PC-3 (cell line): ENCODE results near the gene CASP6. TPM values are rescaled to one million over a fixed set of nuclear protein-coding genes. Genes with fewer than 3 reads are reported as not detected.

Experiments used
- ATAC-seq: fragments of 200-7000 bp; cut with Tn5 transposase; 2 replicates; pipeline ENCODE4 v1.9.1; 2020; ENCODE audit warnings: mild to moderate bottlenecking, moderate library complexity
- BruUV-seq: library from RNA; stranded (reverse); fragments of 400-500 nt; replicated peaks from 2 replicates; lab custom pipeline; 2021; lab: Mats Ljungman, UMichigan
- CTCF ChIA-PET: fragments of 300-600 bp; sonication (Branson Sonifier 250); formaldehyde crosslinking; loops from one replicate; lab custom pipeline; 2022; ENCODE audit warnings: antibody characterized with exemption; lab: Charles Lee
- POLR2A ChIA-PET: fragments of 300-600 bp; sonication (Branson Sonifier 250); formaldehyde crosslinking; loops from one replicate; lab custom pipeline; 2022; ENCODE audit warnings: antibody characterized with exemption; ENCODE audit not compliant: unreplicated experiment; lab: Charles Lee
- DNase-seq: peaks from one replicate; pipeline ENCODE4 v3.0.0-alpha.2; 2015
- H2AFZ ChIP-seq: fragments of 300-600 bp; sonication (generic); 2 replicates; pipeline ENCODE4 v1.6.0; 2016; ENCODE audit warnings: antibody characterized with exemption, low read length
- H3F3A ChIP-seq: fragments of 300-600 bp; sonication (generic); one replicate; pipeline ENCODE4 v1.6.0; 2017; ENCODE audit warnings: antibody characterized with exemption, low read length, control low read depth, mild to moderate bottlenecking; ENCODE audit not compliant: unreplicated experiment
- H3K27ac ChIP-seq: fragments of 300-600 bp; sonication (generic); 2 replicates; pipeline ENCODE4 v1.5.1; 2016; ENCODE audit warnings: mild to moderate bottlenecking, low read length
- H3K27me3 ChIP-seq: fragments of 300-600 bp; sonication (generic); 2 replicates; pipeline ENCODE4 v1.6.1; 2016; ENCODE audit warnings: low read length, mixed read lengths
- H3K36me3 ChIP-seq: fragments of 300-600 bp; sonication (generic); 2 replicates; pipeline ENCODE4 v1.6.1; 2016; ENCODE audit warnings: low read depth, mixed run types, low read length, mixed read lengths
- H3K4me1 ChIP-seq: fragments of 300-600 bp; sonication (generic); 2 replicates; pipeline ENCODE4 v1.5.1; 2016; ENCODE audit warnings: low read length; ENCODE audit not compliant: insufficient read depth
- H3K4me2 ChIP-seq: fragments of 300-600 bp; sonication (generic); 2 replicates; pipeline ENCODE4 v1.6.0; 2016; ENCODE audit warnings: low read length
- H3K4me3 ChIP-seq: fragments of 300-600 bp; sonication (generic); 2 replicates; pipeline ENCODE4 v1.5.1; 2016; ENCODE audit warnings: mild to moderate bottlenecking, low read length, mixed read lengths
- H3K79me2 ChIP-seq: fragments of 300-600 bp; sonication (generic); 2 replicates; pipeline ENCODE4 v1.6.1; 2017; ENCODE audit warnings: low read length, mixed read lengths
- H3K9ac ChIP-seq: fragments of 300-600 bp; sonication (generic); 2 replicates; pipeline ENCODE4 v1.6.0; 2016; ENCODE audit warnings: mild to moderate bottlenecking, low read length
- H3K9me2 ChIP-seq: fragments of 300-600 bp; sonication (generic); replicated peaks from 2 replicates; pipeline ENCODE4 v1.6.1; 2016; ENCODE audit warnings: mixed run types, low read length, mixed read lengths
- H3K9me3 ChIP-seq: fragments of 300-600 bp; sonication (generic); 2 replicates; pipeline ENCODE4 v1.6.1; 2016; ENCODE audit warnings: low read length, mixed read lengths
- H4K20me1 ChIP-seq: fragments of 300-600 bp; sonication (generic); 2 replicates; pipeline ENCODE4 v1.6.1; 2016; ENCODE audit warnings: low read length, mixed read lengths
- CTCF ChIP-seq: fragments of 300-600 bp; sonication (generic); conservative IDR thresholded peaks from 2 replicates; pipeline ENCODE4 v1.5.1; 2017; ENCODE audit warnings: antibody characterized with exemption, low read depth, mild to moderate bottlenecking, low read length
- EZH2 ChIP-seq: fragments of 300-600 bp; sonication (generic); IDR thresholded peaks from one replicate; pipeline ENCODE4 v1.6.1; 2017; ENCODE audit warnings: antibody characterized with exemption, mild to moderate bottlenecking, low read length; ENCODE audit not compliant: unreplicated experiment
- EZH2phosphoT487 ChIP-seq: fragments of 300-600 bp; sonication (generic); IDR thresholded peaks from 2 replicates; pipeline ENCODE4 v1.6.1; 2018; ENCODE audit warnings: mild to moderate bottlenecking, antibody characterized with exemption, low read length, borderline replicate concordance
- intact Hi-C: fragments of 100-400 bp; cut with micrococcal nuclease; formaldehyde crosslinking; loops from 2 replicates; pipeline ENCODE4 v1.9.0; 2023
- total RNA-seq: library from RNA; depleted of rRNA; stranded (reverse); fragments of >200 nt; gene quantifications from 2 replicates; pipeline ENCODE4 v1.2.3, GENCODE V29; 2014

The CASP6 gene
- total RNA-seq, 1 experiment from 2014 or later, result 33.7 TPM

DNA sequence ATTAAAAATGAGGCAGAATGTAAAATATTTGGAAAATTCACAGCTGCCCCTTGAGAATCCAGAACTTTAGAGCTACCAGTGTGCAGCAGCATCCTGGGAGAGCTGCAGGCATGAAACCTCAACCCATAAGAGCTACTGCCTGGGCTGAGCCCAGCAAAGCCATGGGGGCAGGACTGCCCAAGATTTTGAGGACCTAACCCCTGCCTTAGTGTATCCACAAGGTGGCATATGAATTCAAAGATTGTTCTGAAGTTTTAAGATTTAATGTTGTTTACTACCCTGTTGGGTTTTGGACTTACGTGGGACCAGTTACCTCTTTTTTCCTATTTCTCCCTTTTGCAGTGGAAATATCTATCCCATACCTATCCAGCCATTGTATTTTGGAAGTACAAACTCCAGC lies 26.4 kb downstream of the CASP6 start:
- CTCF ChIA-PET, result no interaction called here
- Histone ChIP-seq H3K9me2 (no peaks in the 10 kb centered on the region), H3K4me2 (no peak overlapping the region), H3K36me3 (no peaks in the 10 kb centered on the region), H3F3A (no peaks in the 10 kb centered on the region), H3K4me3 (no peak overlapping the region), H3K4me1 (no peaks in the 10 kb centered on the region), H3K27ac (no peak overlapping the region), H4K20me1 (no peaks in the 10 kb centered on the region), H3K79me2 (no peaks in the 10 kb centered on the region), H2AFZ (no peak overlapping the region), H3K27me3 (no peaks in the 10 kb centered on the region), H3K9ac (no peak overlapping the region), H3K9me3 (no peaks in the 10 kb centered on the region)
- no TSS peak for BruUV-seq
- intact Hi-C loops, result loop anchor here (1.0 kb wide), 1 partner anchor 301 kb away; no protein-coding TSS in a partner anchor
- no peak for ATAC-seq
- peak; percentile 4 for DNase-seq
- TF ChIP-seq CTCF, result 0 out of 2 replicates have a peak, but pooled peaks have one; percentile 27
- no peak for TF ChIP-seq EZH2
- POLR2A ChIA-PET, result no interaction called here

DNA sequence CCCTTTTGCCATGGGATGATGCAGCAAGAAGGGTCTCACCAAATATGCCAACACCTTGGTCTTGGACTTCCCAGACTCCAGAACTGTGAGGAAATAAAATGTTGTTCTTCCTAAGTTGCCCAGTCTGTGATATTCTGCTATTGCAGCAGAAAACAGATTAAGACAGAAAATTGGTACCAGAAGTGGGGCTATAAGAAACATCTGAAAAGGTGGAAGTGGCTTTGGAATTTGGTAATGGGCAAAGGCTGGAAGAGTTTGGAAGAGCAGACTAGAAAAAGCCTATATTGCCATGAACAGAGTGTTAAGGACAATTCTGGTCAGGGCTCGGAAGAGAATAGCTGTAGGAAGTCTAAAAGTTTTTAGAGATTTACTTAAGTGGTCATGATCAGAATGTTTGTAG lies 27.4 kb downstream of the CASP6 start:
- intact Hi-C loops, result no loop called here
- Histone ChIP-seq H3K4me1 (no peaks in the 10 kb centered on the region), H2AFZ (no peak overlapping the region), H3K4me2 (no peak overlapping the region), H3F3A (no peaks in the 10 kb centered on the region), H3K36me3 (no peaks in the 10 kb centered on the region), H4K20me1 (no peaks in the 10 kb centered on the region), H3K9me3 (no peaks in the 10 kb centered on the region), H3K9me2 (no peaks in the 10 kb centered on the region), H3K9ac (no peak overlapping the region), H3K79me2 (no peaks in the 10 kb centered on the region), H3K27ac (no peak overlapping the region), H3K4me3 (no peak overlapping the region), H3K27me3 (no peaks in the 10 kb centered on the region)
- ChIA-PET CTCF (no interaction called here), POLR2A (no interaction called here)
- no peak for TF ChIP-seq EZH2
- no peak for TF ChIP-seq EZH2phosphoT487
- no peak for TF ChIP-seq CTCF
- no TSS peak for BruUV-seq
- ATAC-seq, result no peak
- DNase-seq, result no peak

DNA sequence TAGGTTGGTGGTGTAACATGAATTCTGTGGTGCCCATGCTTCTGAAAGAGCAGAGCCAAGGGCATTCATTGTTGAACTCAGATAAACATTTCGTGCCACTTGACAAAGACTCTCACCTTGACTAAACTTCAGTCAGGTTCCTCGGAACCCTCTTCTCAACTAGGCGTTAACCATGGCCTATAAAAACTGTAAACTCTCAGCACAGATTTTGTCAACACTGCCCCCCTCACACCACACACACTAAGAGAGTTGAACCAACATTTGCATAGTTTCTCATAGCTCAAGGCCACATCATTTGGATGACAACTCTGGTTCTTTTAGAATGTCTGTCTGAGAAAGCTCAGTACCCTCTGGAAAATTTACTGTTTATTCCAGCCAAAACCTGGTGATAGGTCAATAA lies 28.1 kb downstream of the CASP6 start:
- H3F3A ChIP-seq, result no peaks in the 10 kb centered on the region
- no peak overlapping the region for H3K27ac ChIP-seq
- H3K4me1 ChIP-seq, result no peaks in the 10 kb centered on the region
- H3K9ac ChIP-seq, result no peak overlapping the region
- TF ChIP-seq CTCF, result no peak
- no peak for TF ChIP-seq EZH2
- TF ChIP-seq EZH2phosphoT487, result no peak
- no TSS peak for BruUV-seq
- no peaks in the 10 kb centered on the region for H3K79me2 ChIP-seq
- no peak overlapping the region for H3K4me2 ChIP-seq
- H3K36me3 ChIP-seq, result no peaks in the 10 kb centered on the region
- H3K27me3 ChIP-seq, result no peaks in the 10 kb centered on the region
- ATAC-seq (no peak), DNase-seq (no peak)
- no peaks in the 10 kb centered on the region for H4K20me1 ChIP-seq
- ChIA-PET CTCF (no interaction called here), POLR2A (no interaction called here)
- H3K4me3 ChIP-seq, result no peak overlapping the region
- H3K9me2 ChIP-seq, result no peaks in the 10 kb centered on the region
- no peaks in the 10 kb centered on the region for H3K9me3 ChIP-seq
- intact Hi-C loops, result no loop called here
- no peak overlapping the region for H2AFZ ChIP-seq
